NOMO-1 (cell line): ENCODE measurements around the gene GSS.

ENCODE experiments used
- DNase-seq, 2 experiments: peaks; one replicate each; lab custom pipeline; 2025; ENCODE audit not compliant: unreplicated experiment in 2 of 2; lab: John Stamatoyannopoulos, UW

The GSS gene

DNA sequence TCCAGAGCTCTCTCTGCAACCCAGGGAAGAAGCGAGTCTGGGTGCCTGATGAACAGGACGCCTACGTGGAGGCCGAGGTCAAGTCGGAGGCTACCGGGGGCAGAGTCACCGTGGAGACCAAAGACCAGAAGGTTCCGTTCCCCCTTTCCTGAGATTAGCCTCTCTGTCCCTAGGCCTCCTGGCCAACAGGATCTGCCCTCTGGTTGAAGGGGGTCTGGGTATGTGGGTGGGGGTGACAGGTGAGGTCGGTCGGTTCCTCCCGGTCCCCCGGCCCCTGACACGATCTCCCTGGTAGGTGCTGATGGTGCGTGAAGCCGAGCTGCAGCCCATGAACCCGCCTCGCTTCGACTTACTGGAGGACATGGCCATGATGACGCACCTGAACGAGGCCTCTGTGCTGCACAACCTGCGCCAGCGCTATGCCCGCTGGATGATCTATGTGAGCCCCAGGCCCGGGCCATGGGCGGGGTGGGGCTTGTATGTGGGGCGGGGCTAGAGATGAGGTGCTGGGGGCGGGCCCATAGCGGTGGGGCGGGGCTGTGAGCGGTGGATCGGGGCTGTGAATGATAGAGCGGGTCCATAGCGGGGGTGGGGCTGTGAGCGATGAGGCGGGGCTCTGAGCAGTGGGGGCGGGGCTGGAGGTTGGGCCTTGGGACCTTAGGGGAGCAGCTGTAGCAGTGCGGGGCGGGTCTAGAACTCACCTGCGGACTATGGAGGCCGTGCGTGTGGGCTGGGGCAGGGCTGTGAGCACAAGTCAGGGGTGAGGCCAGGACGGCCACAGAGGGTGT, 24.0 kb upstream of the GSS start:
- DNase-seq: no peak

DNA sequence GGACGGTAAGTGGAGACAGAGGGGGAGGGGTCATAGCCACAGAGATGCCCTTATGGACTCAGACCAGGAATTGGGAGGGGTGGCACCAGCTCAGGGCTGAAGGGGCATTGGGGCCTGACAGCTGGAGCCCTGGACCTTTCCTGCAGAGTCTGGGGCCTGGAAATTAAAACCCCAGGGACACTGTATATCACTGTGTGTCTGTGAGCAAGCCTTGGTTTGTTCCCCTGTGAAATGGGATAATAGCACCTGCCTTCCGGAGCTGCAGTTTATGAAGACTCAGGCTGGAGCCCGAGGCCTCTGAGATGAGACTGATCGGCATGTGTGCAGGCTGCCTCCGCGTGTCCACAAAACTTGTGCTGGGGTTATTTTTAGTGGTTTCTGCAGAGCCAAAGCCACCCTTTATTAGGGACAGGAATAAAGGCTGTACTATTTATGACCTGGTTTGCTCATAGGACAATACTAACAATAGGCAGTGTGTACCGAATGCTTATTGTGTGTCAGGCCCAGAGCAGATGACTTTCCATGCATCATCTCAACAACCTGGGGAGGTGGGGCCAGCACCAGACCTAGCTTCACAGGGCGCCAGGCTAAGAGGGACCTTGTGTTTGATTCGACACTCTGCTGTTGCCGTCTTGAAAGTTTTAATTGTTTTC, 22.6 kb upstream of the GSS start:
- no peak for DNase-seq

- DNase-seq: no peak
Measured at GRCh38 chr20:34977365-34978091, 21.9 kb upstream of the GSS start.

DNA sequence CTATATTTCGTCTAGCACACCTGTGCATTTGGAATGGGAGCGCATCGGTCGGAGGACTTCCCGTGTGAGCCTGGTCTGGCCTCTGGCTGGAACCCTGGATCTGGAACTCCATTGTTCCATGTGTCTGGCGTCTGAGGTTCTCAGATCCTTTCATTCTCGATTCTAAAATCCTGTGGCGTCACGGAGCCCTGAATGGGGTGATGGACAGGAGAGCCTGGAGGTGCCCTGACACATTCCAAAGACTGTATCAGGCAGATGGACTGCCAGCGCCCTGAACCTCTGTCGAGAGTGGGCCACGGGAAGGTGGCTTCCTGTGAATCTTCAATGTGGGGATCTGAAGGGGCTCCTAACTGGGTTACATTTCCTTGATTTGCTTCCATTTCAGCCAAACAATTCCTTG, 20.7 kb upstream of the GSS start:
- no peak for DNase-seq

GRCh38 chr20:34974246-34974645, 18.6 kb upstream of the GSS start:
- no peak for DNase-seq

DNA sequence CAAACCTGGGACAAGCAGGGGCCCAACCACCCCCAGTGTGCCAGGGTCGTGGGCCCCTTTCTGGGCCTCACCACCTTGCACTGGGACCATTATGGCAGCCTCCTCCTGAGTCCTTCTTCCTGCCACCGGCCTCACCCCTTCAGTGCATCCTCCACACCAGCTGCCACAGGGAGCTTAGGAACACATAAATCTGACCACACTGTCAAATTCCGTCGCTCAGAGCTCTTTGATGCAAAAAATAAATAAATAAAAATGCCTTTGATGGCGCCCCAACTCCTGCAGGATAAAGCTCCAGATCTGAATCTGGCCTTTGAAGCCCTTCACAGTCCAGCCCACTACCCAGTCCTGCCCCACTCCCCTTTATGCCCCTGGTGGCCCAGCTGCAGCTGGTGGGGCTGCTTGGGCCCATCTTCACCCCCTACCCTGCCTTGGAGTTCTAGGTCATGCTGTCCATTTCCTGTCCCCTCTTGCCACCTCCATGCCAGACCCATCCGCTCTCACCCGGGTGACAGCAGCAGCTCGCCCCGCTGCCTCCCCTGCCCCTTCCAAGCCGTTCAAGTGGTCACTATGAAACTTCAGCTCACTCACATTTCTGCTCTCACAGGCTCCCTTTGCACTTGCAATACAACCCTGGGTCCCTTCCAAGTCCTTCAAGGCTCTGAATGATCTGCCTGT, 16.1 kb upstream of the GSS start:
- no peak for DNase-seq

DNA sequence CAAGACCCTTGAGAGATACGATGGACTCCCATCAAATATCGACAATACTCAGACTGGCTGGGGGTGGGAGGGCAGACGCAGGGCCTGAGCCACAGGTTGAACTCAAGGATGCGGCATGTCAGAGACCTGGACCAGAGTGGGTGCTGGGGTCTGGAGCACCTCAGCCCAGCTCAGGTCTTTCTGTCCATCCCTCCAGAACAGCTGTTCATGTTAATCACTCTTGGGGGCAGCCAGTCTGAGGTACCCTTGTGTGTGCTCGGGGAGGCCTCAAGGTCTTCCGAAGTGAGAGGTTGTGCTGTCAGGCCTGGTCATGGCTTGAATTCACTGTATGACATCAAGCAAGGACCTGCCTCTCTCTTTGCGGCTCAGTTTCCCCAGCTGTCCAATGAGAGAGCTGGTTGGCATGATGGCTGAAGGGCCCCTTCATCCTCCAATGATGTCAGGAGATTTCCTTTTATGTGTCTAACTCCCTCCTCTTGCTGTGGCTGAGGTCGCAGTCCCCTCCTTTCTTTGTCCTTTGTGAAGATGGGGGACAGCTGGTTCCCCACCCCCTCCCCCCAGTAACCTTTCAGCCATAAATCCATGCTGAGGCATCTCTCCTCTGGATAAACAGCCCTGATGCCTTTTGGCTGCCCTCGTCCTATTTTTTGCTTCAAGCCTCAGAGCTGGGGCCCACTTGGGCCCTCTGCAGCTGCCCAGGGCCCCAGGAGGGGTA, 15.4 kb upstream of the GSS start:
- DNase-seq: no peak

DNA sequence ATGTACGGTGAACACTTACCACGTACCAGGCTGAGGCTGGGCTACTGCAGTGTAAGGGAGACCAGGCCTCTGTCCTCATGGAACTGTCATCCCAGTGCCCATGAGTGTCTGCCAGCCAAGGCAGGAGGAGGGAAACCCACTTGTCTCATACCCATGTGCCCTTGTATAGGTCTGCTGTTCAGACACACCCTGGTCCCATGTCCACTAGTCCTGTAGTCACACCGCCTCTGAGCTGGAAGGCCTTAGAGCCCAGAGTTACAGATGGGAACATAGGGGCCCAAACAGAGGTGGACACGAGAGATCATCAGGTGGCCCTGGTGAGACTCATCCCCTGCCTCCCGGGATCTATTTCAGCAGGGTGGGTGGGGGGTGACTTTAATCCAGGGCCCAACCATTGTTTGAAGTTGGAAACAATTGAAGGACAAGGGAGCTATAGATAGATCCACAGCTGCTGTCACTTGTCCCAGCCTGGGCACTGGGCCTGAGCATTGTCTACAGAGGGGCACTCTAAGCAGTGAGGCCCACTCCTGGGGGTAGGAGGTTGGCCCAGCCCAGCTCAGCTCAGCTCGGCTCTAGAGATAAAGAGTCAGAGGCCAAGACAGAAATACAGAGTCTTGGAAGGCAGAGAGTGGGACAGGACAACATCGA, 14.7 kb upstream of the GSS start:
- DNase-seq: no peak

DNA sequence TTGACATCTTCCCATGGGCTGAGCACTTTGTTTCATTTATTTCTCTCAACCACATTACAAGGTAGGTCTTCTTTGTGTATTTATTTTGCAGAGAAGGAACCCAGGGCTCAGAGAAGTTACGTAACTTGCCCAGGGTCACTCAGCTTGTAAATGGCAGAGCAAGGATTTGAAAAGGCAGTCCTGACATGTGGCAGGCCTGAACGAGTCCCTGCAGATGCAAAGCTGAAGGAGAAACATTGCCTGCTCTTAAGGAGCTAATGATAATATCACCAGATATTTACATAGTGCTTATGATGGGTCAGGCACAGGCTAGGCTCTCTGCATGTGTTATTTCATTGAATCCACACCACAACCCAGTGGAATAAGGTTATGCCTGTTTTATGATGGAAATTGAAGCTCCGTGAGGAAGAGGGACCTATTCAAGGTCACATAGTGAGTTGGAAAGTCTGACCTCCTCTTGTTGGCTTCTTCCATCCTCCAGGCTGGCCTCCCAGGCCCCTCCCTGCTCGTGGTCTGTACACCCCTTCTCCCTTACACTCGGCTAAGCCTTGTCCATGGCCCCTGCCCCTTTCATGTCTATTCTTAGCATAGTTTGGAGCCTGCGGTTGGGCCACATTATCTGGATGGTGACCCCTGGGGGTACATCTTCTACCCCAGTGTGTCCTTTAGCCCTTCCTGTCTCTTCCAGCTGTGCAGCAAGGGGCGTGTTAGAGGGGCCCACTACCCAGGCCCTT, 12.6 kb upstream of the GSS start:
- DNase-seq: no peak

DNA sequence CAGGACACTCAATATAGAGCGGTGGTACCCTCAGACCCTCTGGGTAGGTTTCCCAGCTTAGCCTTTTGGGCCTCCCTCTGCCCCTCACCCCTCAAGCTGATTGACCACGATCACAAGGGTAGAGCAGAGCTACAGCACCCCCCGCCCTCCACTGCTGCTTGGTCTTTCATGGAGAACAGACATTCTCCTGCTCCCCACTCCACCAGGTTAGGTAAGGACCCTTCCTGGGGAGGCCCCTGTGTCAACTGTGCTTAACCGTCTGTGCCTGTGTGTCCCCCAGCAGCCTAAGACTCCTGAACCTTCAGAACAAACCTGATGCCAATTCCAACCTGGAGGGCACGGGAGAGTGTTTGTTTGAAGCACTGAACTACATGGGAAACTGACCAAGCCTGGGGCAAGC, 11.8 kb upstream of the GSS start:
- no peak for DNase-seq

- DNase-seq: no peak
Measured at GRCh38 chr20:34965051-34965450, 9.4 kb upstream of the GSS start.

DNA sequence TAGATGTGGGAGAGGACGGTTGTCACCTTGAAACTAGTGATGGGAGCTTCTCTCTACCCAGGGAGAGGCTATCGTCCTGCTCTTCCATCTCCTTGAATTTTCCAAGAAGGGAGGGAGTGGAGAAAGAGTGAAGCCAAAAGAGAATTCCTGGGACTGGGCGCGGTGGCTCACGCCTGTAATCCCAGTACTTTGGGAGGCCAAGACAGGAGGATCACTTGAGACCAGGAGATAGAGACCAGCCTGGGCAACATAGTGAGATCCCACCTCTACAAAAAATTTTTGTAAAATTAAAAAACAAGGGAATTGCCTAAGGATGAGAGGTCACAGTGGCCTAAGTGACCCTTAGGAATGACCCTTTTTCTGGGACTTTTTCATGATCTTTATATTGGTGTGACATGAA, 8.9 kb upstream of the GSS start:
- no peak for DNase-seq

- DNase-seq: no peak
Measured at GRCh38 chr20:34956751-34957472, 1.3 kb upstream of the GSS start.

- DNase-seq: no peak
Measured at GRCh38 chr20:34956041-34956458, 444 bp upstream of the GSS start.

GRCh38 chr20:34954904-34955230, 739 bp downstream of the GSS start:
- peak in 1 of 2 experiments; percentile 60 for DNase-seq

DNA sequence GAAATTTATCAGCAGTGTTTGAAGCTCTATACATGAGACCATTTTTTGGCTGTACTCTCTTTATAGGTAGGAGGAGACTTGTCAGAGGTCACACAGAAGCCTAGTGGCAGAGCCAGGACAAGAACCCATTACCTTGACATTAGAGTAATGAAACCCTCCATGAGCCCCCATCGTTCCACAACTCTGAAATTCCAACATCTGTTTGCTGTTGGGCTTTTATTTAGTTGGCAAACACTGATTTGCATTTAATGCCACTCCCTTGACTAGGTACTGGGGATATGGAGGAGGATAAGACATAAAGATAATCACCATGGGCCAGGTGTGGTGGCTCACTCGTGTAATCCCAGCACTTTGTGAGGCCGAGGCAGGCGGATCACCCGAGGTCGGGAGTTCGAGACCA, 1.6 kb downstream of the GSS start:
- DNase-seq: no peak

- DNase-seq: no peak
Measured at GRCh38 chr20:34952671-34953070, 2.9 kb downstream of the GSS start.

GRCh38 chr20:34951652-34952051, 4.0 kb downstream of the GSS start:
- no peak for DNase-seq

- DNase-seq: no peak
Measured at GRCh38 chr20:34951252-34951651, 4.4 kb downstream of the GSS start.
